Left hindlimb (tissue), 1 donor: ENCODE data around the gene NOB1.

Source experiments
- DNase-seq: peaks from one replicate; pipeline ENCODE4 v3.0.0-alpha.2; 2018

Gene NOB1

GRCh38 chr16:69718111-69718764, 36.5 kb downstream of the NOB1 start:
- no peak for DNase-seq

DNA sequence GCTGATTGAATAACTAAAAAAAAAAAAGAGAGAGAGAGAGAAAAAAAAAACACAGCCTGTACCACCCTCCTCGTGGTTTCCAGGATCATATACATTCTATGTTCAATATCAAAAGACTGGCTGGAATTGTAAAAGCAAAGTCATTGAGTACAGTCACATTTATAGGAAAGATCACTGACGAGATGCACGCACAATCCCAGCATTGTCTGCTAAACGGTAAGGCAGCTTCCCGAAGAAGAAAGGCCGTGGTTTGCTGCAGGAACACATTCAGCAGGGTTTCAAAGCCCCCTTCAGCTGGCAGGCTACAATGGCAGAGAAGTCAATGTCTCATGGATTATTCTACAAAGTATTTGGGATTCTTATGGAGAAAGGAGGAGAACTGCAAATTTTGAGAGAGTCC, 37.7 kb downstream of the NOB1 start:
- DNase-seq, result no peak

DNA sequence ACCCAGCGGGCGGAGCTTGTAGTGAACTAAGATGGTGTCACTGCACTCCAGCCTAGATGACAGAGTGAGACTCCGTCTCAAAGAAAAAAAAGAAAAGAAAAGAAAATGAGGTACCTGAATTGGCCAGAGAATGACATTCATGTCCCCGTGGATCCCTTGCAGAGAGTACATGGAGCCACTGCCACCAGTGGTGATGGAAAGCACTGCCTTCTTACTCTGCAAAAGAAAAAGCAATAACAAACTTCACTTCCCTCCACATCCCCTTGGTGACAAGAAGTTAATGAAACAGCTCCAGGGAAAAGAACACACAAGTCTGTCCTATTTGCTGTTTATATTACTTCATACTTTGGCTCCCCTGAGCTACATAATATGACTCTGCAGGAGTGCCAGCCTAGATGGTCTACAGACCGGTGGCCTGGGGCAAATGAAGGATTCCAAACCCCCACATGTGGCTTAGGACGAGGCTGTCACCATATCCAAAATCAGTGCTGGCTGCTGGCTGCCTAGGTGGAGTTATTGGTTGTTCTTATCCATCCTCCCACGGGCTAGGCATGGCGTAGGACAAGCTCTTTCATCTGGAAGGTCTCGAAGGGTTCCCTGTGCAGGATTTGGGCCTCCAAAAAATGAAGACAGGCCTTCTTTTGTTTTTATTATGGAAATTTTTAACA, 41.7 kb downstream of the NOB1 start:
- DNase-seq, result no peak

- no peak for DNase-seq
Observed at GRCh38 chr16:69712277-69712676, 42.4 kb downstream of the NOB1 start.

- no peak for DNase-seq
Observed at GRCh38 chr16:69711115-69711740, 43.5 kb downstream of the NOB1 start.

DNA sequence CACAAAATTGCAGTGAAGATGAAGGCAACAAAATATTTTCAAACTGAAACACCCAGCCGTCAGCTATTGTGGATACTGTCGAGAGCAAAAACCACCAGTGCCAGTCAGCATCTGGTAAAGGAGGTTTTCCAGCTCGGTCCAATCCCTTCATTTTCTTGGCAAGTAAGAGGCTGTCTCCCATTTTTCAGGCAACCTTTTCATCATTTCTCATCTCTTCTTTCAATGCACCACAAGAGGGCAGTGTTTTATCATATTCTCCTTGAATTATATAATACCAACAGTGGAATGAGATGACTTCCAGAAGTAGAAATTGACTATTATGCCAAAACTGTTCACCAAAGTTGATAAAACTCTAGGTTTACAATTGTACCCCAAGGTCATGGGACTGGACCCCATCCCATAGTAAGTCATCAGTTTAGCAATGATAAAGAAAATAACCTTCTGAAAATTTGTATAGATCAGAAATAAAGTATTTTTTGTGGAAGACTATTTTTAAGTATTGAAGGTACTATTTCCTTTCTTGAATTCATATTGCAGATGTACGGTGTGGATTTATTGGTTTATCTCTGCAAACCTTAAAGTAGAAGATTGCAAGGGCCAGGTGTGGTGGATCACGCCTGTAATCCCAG, 45.2 kb downstream of the NOB1 start:
- DNase-seq, result no peak

GRCh38 chr16:69707920-69708683, 46.6 kb downstream of the NOB1 start:
- DNase-seq, result no peak

DNA sequence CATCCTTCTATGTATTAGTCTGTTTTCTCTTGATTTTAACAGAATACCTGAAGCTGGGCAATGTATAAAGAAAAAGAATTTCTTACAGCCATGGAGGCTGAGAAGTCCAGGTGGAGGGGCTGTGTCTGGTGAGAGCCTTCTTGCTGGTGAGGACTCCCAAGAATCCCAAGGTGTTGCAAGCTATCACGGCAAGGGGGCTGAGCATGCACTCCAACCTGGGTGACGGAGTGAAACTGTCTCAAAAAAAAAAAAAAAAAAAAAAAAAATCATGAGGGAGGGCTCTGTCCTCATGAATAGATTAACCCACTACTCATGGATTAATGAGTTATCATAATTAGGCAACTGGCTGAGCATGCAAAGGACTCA, 47.8 kb downstream of the NOB1 start:
- no peak for DNase-seq

DNA sequence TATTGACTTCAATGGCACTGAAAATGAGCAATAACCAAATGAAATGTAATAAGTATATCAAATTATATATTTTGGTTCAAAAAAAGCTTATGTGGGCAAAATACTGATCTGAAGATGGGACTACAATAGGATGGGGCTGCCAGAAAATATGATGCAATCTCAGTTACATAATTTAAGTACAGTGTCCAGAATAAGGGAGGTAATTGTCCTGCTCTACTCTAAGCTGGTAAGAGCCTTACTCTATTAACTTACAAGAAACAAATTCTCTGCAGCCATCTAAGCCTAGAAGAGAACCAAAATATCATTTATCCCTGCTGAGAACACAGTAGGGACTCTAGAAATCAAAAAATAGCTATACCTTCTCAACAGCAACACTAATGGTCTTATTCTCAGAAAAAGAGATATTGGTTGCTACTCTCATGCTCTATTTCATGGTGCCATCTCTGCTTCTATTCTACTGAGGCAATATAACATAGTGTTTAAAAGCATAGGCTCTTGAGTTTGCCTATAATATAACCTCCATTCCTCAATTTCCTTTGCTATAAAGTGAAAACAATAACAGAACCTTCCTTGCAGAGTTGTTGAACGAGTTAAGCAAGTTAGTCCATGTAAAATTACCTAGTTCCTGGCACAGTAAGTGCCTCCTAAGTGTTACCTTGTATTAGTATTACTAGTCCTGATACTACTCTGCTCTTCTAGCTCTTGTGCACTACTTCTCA, 48.3 kb downstream of the NOB1 start:
- no peak for DNase-seq

- no peak for DNase-seq
Observed at GRCh38 chr16:69703638-69704037, 51.1 kb downstream of the NOB1 start.

- no peak for DNase-seq
Observed at GRCh38 chr16:69701866-69702265, 52.9 kb downstream of the NOB1 start.

DNA sequence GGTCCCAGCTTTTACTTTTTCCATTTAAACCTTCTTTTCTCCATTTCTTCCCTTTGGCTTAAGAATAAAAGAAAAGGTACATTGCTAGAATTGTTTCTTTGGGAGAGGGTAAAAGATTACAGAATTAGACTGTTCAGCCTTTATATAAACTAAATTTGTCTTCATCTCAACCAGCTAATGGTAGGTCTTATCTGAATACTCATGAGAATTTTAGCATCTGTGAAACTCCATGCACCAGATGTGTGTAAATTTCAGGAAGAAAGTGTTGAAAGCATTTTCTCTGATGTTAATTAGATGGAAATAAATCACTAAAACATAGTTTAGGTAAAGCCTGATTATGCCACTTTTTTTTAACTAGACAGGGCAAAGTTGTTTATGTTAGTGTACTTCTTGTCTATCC, 53.3 kb downstream of the NOB1 start:
- DNase-seq, result no peak

- DNase-seq, result no peak
Observed at GRCh38 chr16:69699915-69700314, 54.8 kb downstream of the NOB1 start.

- no peak for DNase-seq
Observed at GRCh38 chr16:69698404-69698803, 56.3 kb downstream of the NOB1 start.

DNA sequence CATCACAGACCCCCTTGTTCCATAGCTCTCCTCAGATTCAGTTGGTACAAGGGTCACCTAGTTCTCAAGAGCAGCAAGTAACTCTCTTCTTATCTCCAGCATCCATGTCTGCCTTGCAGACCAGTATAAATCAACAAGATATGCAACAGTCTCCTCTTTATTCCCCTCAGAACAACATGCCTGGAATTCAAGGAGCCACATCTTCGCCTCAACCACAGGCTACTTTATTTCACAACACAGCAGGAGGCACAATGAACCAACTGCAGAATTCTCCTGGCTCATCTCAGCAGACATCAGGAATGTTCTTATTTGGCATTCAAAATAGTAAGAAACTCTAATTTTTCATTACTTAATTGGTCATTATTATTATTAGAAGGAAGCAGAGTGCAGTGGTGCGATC, 60.8 kb downstream of the NOB1 start:
- DNase-seq, result no peak

DNA sequence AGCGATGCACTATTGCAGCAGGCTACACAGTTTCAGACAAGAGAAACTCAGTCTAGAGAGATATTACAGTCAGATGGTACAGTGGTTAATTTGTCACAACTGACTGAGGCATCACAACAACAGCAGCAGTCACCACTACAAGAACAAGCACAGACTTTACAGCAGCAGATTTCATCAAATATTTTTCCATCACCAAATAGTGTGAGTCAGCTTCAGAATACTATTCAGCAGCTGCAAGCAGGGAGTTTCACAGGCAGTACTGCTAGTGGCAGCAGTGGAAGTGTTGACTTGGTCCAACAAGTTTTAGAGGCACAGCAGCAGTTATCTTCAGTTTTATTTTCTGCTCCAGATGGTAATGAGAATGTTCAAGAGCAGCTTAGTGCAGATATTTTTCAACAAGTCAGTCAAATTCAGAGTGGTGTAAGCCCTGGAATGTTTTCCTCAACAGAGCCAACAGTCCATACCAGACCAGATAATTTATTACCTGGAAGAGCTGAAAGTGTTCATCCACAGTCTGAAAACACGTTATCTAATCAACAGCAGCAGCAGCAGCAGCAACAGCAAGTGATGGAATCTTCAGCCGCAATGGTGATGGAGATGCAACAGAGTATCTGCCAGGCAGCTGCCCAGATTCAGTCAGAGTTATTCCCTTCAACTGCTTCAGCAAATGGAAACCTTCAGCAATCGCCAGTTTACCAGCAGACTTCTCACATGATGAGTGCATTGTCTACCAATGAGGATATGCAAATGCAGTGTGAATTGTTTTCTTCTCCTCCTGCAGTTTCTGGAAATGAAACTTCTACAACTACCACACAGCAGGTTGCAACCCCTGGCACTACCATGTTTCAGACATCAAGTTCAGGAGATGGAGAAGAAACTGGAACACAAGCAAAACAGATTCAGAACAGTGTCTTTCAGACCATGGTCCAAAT, 62.5 kb downstream of the NOB1 start:
- DNase-seq, result no peak
